Inferior parietal cortex (tissue), 1 donor: ENCODE measurements around the gene TRIM38.
A peak's percentile ranks its signal among the peaks of the same experiment; 100 is the strongest.

Experiments
- DNase-seq: peaks from one replicate; pipeline ENCODE4 v3.0.0-alpha.2; 2016; ENCODE audit errors: extremely low spot score

The TRIM38 gene

DNA sequence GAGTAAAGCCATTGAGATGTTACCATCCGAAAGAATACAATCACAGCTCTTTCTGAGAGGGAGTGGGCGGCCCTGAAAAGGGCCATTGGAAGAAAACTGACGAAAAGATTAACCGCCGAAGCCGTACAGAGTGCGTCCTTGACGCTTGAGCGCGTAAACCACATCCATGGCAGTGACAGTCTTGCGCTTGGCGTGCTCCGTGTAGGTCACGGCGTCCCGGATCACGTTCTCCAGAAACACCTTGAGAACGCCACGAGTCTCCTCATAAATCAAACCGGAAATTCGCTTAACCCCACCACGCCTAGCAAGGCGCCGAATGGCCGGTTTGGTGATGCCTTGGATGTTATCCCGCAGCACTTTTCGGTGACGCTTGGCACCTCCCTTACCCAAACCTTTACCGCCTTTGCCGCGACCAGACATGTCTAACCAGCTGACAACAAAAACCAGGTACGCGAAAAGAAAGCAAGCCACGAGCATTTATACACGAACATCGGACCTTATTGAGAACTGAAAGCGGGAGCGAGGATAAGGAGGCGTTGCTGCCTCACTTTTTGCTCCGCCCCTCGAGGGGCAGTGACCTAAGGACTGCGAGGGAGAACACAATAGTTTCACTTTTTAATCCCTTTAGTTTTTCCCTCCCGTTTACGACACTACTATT is 64.4 kb downstream of the TRIM38 start:
- DNase-seq = peak; percentile 97

- no peak for DNase-seq
These were observed 65.0 kb downstream of the TRIM38 start for GRCh38 chr6:26027491-26028211.

- DNase-seq = no peak
These were observed 65.7 kb downstream of the TRIM38 start for GRCh38 chr6:26028212-26028745.

DNA sequence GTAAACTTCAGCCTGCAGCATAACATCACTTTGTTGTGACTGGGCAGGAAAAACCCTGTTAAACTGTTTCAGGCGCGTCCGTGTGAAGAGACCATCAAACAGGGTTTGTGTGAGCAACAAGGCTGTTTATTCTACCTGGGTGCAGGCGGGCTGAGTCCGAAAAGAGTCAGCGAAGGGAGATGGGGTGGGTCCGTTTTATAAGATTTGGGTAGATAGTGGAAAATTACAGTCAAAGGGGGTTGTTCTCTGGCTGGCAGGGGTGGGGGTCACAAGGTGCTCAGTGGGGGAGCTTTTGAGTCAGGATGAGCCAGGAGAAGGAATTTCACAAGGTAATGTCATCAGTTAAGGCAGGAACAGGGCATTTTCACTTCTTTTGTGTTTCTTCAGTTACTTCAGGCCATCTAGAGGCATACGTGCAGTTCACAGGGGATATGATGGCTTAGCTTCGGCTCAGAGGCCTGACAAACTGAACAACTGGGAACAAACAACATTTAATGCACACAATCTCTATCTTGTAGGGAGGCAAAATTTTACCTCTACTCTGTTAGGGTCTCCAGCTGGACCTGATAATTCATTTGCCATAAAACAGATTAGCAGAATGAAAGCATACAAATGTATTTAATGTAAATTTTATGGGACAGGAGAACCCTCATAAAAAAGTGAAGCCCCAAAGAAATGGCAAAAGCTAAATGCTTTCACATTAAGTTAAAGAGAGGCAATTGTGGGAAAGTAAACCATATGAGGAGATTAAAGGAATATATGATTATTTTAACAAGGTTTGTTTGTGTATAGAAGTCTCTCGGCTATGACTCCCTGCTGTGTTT is 66.4 kb downstream of the TRIM38 start:
- no peak for DNase-seq

GRCh38 chr6:26029570-26029856 is 66.9 kb downstream of the TRIM38 start:
- no peak for DNase-seq

DNA sequence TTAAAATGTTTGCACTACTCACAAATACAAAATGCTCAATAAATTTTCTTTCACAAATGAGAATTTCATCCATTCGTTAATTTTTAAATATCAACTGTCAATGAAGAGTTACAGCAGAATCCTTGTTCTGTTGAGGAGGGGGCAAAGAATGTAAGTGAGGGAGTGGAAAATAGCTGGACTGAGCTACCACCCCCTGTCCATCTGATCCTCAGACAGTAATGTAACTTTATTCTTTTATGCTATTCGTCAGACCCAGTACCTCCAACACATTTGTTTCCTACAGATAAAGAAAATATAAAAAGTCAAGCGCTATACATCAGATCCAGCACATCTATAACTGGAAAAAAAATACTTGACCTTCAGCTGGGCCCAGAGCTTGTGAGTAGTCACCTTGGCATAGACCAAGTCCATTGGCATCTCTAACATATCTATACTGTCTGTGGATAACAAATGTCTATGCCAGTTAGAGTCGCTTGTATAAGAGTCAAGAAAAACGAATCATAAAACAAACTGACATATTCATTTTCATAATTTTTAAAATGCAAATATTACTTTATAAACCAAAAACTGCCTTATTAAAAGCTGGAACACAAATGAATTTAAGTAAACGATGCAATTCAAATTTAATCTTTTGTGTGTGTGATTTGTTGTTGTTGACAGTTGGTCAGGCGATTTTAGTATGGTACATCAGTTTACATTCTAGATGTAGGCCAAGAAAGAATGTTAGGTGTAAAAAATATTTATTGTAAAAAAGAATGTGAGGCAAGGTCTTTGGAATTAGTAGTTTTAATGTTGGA is 67.5 kb downstream of the TRIM38 start:
- DNase-seq = no peak

DNA sequence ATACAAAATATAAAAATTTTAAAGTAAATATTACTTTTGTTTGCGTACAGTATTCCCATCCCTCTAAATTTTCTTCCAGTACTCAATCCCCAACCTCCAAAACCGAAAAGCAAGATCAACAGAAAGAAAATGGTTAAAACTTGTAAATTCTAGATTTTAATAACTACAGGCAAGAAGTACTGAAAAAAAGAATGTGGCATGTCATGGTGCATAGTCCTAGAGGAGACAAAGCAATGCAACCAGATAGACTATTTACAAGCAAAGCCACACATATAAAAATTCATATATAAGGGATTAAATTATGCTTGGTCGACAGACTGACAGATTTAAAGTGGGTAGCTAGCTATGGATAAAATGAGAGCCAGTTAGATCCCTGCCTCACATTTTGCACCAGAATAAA is 68.1 kb downstream of the TRIM38 start:
- DNase-seq = no peak

DNA sequence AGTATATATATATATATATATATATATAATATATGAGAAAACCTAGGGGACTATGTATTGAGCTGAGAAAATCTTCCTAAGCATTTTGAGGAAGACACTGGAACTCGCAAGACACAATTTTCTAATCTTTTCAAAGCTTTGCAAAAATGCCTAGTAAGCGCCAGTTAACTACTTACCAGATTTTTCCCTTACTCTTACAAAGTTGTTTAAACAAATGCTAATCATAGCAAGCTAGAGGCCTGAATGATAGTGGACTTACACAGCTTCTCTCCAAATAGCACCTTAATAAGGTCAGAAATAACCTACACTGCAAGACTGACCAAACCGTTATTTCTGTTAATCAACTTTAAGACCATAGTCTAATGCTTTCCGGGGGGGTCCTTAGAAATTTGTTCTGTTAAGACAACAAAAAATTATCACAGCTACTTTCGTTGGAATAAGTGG is 68.6 kb downstream of the TRIM38 start:
- no peak for DNase-seq

- peak; percentile 97 for DNase-seq
These were observed 69.2 kb downstream of the TRIM38 start for GRCh38 chr6:26031595-26032339.

DNA sequence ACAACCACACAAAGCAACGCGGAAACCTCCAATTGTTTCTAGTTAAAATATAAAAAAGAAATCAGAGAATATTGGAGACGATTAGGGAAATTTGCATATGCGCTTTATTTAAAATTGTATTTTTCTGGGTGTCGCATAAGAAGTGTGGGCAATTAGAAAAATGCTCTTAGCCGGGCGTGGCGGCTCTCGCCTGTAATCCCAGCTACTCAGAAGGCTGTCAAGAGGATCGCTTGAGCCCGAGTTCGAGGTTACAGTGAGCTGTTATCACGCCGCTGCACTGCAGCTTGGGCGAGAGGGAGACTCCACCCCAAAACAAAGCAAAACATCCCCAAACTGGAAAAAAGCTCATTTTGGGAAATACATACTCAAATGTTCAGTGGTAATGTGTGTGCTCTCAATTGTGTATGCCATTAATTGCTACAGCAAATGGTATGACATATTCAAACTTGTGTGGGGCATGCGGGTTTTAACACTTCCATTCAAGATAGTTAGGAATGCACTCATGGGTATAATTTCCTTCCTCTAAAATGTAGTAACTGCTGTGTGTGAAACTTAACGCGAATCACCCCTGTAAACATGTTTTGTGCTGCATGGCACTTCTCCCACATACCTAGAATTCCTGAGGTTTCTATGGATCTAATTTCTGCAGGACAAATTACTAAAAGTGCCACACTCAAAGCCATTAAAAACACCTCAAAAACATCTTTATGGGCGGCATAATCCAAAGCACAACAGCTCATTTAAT is 69.9 kb downstream of the TRIM38 start:
- DNase-seq = peak; percentile 53

DNA sequence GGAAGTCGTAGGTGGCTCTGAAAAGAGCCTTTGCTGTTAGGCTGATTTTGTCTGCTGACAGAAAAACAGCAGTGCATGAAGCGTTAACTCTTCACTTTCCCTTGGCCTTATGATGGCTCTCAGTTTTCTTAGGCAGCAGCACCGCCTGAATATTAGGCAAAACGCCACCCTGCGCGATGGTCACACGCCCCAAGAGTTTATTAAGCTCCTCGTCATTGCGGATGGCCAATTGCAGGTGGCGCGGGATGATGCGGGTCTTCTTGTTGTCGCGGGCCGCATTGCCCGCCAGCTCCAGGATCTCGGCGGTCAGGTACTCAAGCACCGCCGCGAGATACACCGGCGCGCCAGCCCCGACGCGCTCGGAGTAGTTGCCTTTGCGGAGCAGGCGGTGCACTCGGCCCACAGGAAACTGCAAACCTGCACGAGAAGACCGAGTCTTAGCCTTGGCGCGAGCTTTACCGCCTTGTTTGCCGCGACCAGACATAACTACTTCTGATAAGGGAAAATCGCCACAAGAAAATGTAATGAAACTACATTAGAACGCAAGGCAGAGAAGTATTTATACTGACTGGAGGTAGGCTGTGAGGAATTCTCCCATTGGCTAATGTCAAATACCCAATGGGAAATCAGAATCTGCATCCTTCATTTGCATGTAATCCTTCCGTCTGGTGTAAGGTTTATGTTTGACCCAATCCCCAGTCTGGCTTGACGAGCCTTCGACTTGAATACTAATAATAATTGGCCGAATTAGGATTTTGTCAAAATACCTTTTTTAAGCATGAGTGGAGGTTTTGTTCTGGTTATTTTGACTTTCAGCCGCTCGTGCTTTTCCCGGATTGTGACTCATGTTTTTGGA is 70.7 kb downstream of the TRIM38 start:
- peak; percentile 97 for DNase-seq

GRCh38 chr6:26033941-26034354 is 71.3 kb downstream of the TRIM38 start:
- DNase-seq = no peak

- DNase-seq = no peak
These were observed 72.3 kb downstream of the TRIM38 start for GRCh38 chr6:26034905-26035304.
